ENCODE results near the gene CELF5.

The CELF5 gene

DNA sequence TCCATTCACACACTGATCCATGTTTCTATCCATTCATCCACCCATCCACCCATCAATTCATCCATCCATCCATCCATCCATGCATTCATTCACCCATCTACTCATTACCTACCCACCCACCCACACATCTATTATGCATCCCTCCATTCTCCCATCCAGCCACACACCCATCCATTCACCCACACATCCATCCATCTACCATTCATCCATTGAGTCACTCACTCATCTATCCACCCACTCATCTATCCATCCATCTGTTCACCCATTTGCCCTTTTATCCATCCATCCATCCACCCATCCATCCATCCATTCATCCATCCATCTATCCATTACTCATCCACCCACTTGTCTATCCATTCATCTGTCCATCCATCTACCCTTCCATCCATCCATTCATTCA lies 30.1 kb downstream of the CELF5 start:
- TF ChIP-seq, protein P1, sequence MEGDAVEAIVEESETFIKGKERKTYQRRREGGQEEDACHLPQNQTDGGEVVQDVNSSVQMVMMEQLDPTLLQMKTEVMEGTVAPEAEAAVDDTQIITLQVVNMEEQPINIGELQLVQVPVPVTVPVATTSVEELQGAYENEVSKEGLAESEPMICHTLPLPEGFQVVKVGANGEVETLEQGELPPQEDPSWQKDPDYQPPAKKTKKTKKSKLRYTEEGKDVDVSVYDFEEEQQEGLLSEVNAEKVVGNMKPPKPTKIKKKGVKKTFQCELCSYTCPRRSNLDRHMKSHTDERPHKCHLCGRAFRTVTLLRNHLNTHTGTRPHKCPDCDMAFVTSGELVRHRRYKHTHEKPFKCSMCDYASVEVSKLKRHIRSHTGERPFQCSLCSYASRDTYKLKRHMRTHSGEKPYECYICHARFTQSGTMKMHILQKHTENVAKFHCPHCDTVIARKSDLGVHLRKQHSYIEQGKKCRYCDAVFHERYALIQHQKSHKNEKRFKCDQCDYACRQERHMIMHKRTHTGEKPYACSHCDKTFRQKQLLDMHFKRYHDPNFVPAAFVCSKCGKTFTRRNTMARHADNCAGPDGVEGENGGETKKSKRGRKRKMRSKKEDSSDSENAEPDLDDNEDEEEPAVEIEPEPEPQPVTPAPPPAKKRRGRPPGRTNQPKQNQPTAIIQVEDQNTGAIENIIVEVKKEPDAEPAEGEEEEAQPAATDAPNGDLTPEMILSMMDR (IDR thresholded peaks at IDR 0.05; ENCODE audit: extremely low read depth, missing control alignments), result no peak
- no peak for DNase-seq (ENCODE audit: low spot score)

DNA sequence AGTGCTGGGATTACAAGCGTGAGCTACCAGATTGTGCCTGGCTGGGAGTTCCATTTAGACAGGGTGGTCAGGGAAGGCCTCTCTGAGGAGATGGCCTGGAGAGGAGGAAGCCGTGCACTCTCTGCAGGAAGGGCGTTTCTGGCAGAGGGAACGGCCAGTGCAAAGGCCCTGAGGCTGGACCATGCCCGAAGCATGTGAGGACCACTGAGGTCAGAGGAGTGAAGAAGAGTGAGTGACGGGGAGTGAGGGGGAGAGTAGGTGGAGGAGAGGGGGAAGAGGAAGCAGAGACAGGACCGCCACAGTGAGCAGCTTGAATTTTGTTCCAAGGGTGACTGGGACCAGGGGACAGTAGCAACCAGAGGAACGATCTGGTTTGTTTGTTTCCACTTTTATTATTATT lies 32.6 kb downstream of the CELF5 start:
- DNase-seq (ENCODE audit: low spot score), result no peak
- TF ChIP-seq, protein P1 (IDR thresholded peaks at IDR 0.05; ENCODE audit: extremely low read depth, missing control alignments), result no peak

DNA sequence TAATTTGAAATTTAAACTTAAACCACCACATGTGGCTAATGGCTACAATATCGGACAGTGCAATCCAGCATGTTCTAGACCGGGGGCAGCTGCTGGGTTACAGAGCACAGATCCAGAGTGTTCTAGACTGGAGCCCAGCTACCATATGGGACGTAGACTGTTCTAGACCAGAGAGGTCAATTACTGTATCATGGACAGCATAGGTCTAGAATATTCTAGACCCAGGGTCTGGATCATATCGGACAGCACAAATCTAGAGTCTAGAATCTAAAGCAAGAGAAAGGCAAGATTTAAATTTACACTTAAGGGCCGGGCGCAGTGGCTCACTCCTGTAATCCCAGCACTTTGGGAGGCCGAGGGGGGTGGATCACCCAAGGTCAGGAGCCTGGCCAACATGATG lies 37.9 kb downstream of the CELF5 start:
- TF ChIP-seq, protein P1 (IDR thresholded peaks at IDR 0.05; ENCODE audit: extremely low read depth, missing control alignments), result no peak
- no peak for DNase-seq (ENCODE audit: low spot score)

DNA sequence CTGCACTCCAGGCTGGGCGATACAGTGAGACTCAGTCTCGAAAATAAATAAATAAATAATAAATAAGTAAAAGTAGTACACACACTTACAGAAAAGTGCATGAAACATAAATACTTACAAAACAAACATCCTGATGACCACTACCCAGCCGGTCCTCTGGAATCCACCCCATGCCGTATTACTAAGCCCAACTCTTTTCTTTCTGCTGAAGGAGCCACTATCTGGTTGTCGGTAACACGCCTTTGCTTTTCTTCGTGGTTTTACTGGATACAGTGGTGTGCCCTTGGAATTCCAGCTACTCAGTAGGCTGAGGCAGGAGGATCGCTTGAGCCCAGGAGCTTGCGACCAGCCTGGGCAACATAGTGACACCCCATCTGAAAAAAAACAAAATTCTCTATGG lies 39.4 kb downstream of the CELF5 start:
- TF ChIP-seq, protein P1 (IDR thresholded peaks at IDR 0.05; ENCODE audit: extremely low read depth, missing control alignments), result no peak
- no peak for DNase-seq (ENCODE audit: low spot score)

DNA sequence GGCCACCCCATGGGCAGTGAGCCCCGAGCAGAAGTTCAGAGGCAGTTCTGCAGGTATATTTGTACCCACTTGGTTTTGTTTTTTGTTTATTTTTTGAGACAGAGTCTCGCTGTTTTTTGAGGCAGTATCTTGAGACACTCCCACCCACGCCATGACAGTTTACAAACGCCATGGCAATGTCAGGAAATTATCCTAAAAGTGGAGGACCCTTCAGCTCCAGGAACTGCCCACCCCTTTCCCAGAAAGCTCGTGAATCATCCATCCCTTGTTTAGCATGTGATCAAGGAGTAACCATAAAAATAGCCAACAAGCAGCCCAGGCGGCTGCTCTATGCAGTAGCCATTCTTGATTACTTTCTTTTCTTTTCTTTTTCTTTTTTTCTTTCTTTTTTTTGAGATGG lies 41.0 kb downstream of the CELF5 start:
- no peak for DNase-seq (ENCODE audit: low spot score)
- TF ChIP-seq, protein P1 (IDR thresholded peaks at IDR 0.05; ENCODE audit: extremely low read depth, missing control alignments), result no peak

DNA sequence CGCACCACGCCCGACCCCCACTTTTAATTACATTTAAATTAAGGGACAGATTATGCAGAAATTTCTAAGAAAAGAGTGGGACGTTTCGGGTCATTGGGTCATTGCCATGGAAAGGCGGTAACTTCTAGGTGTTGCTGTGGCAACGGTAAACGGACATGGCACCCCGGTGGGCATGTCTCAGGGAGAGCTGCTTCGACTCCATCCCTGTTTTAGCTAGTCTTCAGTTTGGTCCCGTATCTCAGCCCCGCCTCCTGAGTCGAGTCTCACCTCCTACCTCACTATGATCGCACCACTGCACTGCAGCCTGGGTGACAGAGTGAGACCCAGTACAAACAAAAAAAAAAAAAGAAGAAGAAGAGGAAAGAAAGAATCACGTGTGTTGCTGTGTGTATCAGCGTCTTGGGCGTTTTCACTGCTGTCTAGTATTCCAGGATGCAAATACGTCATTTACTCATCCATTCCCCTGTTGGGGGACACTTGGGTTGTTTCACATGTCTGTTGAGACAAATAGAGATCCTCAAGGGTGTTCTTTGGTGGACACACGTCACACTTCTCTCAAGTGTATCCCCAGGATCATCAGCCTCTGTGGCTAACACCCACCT lies 41.7 kb downstream of the CELF5 start:
- DNase-seq (ENCODE audit: low spot score), result no peak
- TF ChIP-seq, protein P1 (IDR thresholded peaks at IDR 0.05; ENCODE audit: extremely low read depth, missing control alignments), result no peak

DNA sequence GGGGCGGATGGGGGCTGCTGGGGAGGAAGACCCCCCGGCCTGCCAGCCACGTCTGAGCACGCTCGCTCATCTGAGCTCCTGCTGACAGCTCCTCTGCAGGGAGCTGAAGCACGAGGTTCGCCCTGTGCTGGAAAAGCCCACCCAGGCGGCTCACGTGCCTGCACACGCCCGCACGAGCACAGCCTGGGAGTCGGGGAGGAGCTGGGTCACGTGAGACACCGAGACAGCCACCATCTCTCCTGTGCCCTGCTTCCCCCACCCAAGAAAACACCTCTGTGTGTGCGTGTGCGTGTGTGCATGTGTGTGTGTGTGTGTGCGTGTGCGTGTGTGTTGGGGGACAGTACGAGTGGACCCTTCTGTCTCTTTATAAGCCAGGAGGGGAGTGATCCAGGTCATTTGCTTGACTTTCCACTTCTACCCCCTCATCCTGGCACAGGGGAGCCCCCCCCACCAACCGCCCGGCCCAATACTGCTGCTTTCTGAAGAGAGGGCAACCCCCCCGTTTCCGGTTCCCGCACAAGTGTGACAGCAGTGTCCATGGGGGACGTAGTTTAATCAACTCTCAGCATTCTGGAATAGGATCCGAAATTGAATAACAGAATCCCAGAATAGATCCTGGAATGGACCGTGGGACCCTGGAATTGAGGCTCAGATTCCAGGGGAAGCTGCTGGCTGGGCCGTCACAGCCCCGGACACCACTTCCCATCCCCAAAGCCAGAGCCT lies 42.5 kb downstream of the CELF5 start:
- TF ChIP-seq, protein P1 (IDR thresholded peaks at IDR 0.05; ENCODE audit: extremely low read depth, missing control alignments), result no peak
- DNase-seq (ENCODE audit: low spot score), result no peak

Measured in GM20000 (cell line).